ENCODE results near the gene CTXND2.
"Not testable (repeated sequence)": the region's sequence is repeated elsewhere in the genome, so short reads cannot be mapped to it uniquely, and the experiment has no call there.

Gene CTXND2

GRCh38 chr1:150874455-150875196, 12.3 kb upstream of the CTXND2 start:
- DNase-seq (no peak), ATAC-seq (replicated peaks) (no peak)
- Mint-ChIP-seq H3K36me3 (peaks cover 16 to 17% of the 10 kb centered on the region in 2 donors), H3K9me3 (no peaks in the 10 kb centered on the region), H3K27ac (peak overlapping the region; percentile 14), H3K27me3 (no peaks in the 10 kb centered on the region), H3K4me3 (peak overlapping the region; percentile 85 to 91), H3K4me1 (peaks cover 16 to 23% of the 10 kb centered on the region in 2 donors)

GRCh38 chr1:150875197-150876118, 11.5 kb upstream of the CTXND2 start:
- DNase-seq = no peak
- H3K27me3 Mint-ChIP-seq = no peaks in the 10 kb centered on the region
- ATAC-seq (replicated peaks) = no peak

GRCh38 chr1:150876119-150876454, 10.8 kb upstream of the CTXND2 start:
- Mint-ChIP-seq H3K9me3 (no peaks in the 10 kb centered on the region), H3K4me1 (peaks cover 11 to 23% of the 10 kb centered on the region in 2 donors), H3K36me3 (peaks cover 13 to 14% of the 10 kb centered on the region in 2 donors)

More at GRCh38 chr1:150875197-150876118, 11.5 kb upstream of the CTXND2 start:
- peaks cover 13 to 14% of the 10 kb centered on the region in 2 donors for H3K36me3 Mint-ChIP-seq
- H3K27ac Mint-ChIP-seq = peak overlapping the region; percentile 97
- H3K4me3 Mint-ChIP-seq = peak overlapping the region; percentile 88 to 91
- H3K4me1 Mint-ChIP-seq = peaks cover 12 to 23% of the 10 kb centered on the region in 2 donors
- no peaks in the 10 kb centered on the region for H3K9me3 Mint-ChIP-seq

GRCh38 chr1:150878931-150879330, 8.0 kb upstream of the CTXND2 start:
- not testable (repeated sequence) for DNase-seq; H3K9me3 Mint-ChIP-seq; H3K36me3 Mint-ChIP-seq; H3K27me3 Mint-ChIP-seq; H3K27ac Mint-ChIP-seq; ATAC-seq (replicated peaks); H3K4me3 Mint-ChIP-seq
- peaks cover 20 to 34% of the 10 kb centered on the region in 2 donors for H3K4me1 Mint-ChIP-seq

More at GRCh38 chr1:150876119-150876454, 10.8 kb upstream of the CTXND2 start:
- peak; percentile 62 to 65 for ATAC-seq (replicated peaks)
- Mint-ChIP-seq H3K27me3 (no peaks in the 10 kb centered on the region), H3K27ac (peak overlapping the region; percentile 97), H3K4me3 (peak overlapping the region; percentile 88 to 91)
- DNase-seq = no peak

- ATAC-seq (replicated peaks) = no peak
- DNase-seq = no peak
- Mint-ChIP-seq H3K4me1 (peaks cover 13 to 20% of the 10 kb centered on the region in 2 donors), H3K36me3 (no peaks in the 10 kb centered on the region), H3K27ac (no peak overlapping the region), H3K9me3 (no peaks in the 10 kb centered on the region), H3K4me3 (no peak overlapping the region), H3K27me3 (no peaks in the 10 kb centered on the region)
Observed at GRCh38 chr1:150881331-150882070, 5.4 kb upstream of the CTXND2 start.

GRCh38 chr1:150883121-150883520, 3.8 kb upstream of the CTXND2 start:
- Mint-ChIP-seq H3K4me1 (peaks cover 11 to 26% of the 10 kb centered on the region in 2 donors), H3K4me3 (peak overlapping the region in 1 of 2 donors; percentile 3)
- not testable (repeated sequence) for H3K27me3 Mint-ChIP-seq; DNase-seq; ATAC-seq (replicated peaks); H3K27ac Mint-ChIP-seq; H3K36me3 Mint-ChIP-seq; H3K9me3 Mint-ChIP-seq

- DNase-seq (no peak), ATAC-seq (replicated peaks) (no peak)
- Mint-ChIP-seq H3K4me1 (peaks cover 20 to 43% of the 10 kb centered on the region in 2 donors), H3K9me3 (peaks cover 0 to 4% of the 10 kb centered on the region in 2 donors), H3K27ac (no peak overlapping the region), H3K36me3 (peaks cover 0 to 3% of the 10 kb centered on the region in 2 donors), H3K4me3 (no peak overlapping the region), H3K27me3 (no peaks in the 10 kb centered on the region)
Observed at GRCh38 chr1:150888727-150889126, 1.8 kb downstream of the CTXND2 start.

- no peaks in the 10 kb centered on the region for H3K27me3 Mint-ChIP-seq
- peak overlapping the region; percentile 94 for H3K27ac Mint-ChIP-seq
- peak; percentile 93 to 95 for ATAC-seq (replicated peaks)
- DNase-seq = no peak
- peak overlapping the region; percentile 39 to 73 for H3K4me3 Mint-ChIP-seq
- H3K4me1 Mint-ChIP-seq = peaks cover 19 to 40% of the 10 kb centered on the region in 2 donors
- peaks cover 0 to 3% of the 10 kb centered on the region in 2 donors for H3K36me3 Mint-ChIP-seq
- H3K9me3 Mint-ChIP-seq = peaks cover 0 to 4% of the 10 kb centered on the region in 2 donors
Observed at GRCh38 chr1:150890033-150890416, 3.1 kb downstream of the CTXND2 start.

GRCh38 chr1:150893336-150893913, 6.5 kb downstream of the CTXND2 start:
- peaks cover 0 to 3% of the 10 kb centered on the region in 2 donors for H3K36me3 Mint-ChIP-seq
- DNase-seq = no peak
- peaks cover 19 to 32% of the 10 kb centered on the region in 2 donors for H3K4me1 Mint-ChIP-seq
- H3K9me3 Mint-ChIP-seq = peaks cover 0 to 4% of the 10 kb centered on the region in 2 donors
- H3K4me3 Mint-ChIP-seq = no peak overlapping the region
- ATAC-seq (replicated peaks) = no peak
- no peaks in the 10 kb centered on the region for H3K27me3 Mint-ChIP-seq
- H3K27ac Mint-ChIP-seq = peak overlapping the region; percentile 3

GRCh38 chr1:150895618-150896017, 8.7 kb downstream of the CTXND2 start:
- DNase-seq (no peak), ATAC-seq (replicated peaks) (no peak)
- Mint-ChIP-seq H3K9me3 (peaks cover 0 to 1% of the 10 kb centered on the region in 2 donors), H3K36me3 (no peaks in the 10 kb centered on the region), H3K27ac (no peak overlapping the region), H3K4me1 (peaks cover 9 to 12% of the 10 kb centered on the region in 2 donors), H3K27me3 (no peaks in the 10 kb centered on the region), H3K4me3 (no peak overlapping the region)

GRCh38 chr1:150899795-150900194, 12.9 kb downstream of the CTXND2 start:
- not testable (repeated sequence) for H3K36me3 Mint-ChIP-seq; H3K27me3 Mint-ChIP-seq; H3K27ac Mint-ChIP-seq; ATAC-seq (replicated peaks); H3K4me3 Mint-ChIP-seq; H3K9me3 Mint-ChIP-seq; H3K4me1 Mint-ChIP-seq; DNase-seq

- Mint-ChIP-seq H3K36me3 (no peaks in the 10 kb centered on the region), H3K27me3 (no peaks in the 10 kb centered on the region), H3K9me3 (peaks cover 0 to 1% of the 10 kb centered on the region in 2 donors), H3K27ac (no peak overlapping the region), H3K4me3 (no peak overlapping the region), H3K4me1 (peaks cover 5 to 9% of the 10 kb centered on the region in 2 donors)
- ATAC-seq (replicated peaks) (no peak), DNase-seq (no peak)
Observed at GRCh38 chr1:150902346-150902745, 15.4 kb downstream of the CTXND2 start.

- no peak overlapping the region for H3K4me3 Mint-ChIP-seq
- peaks cover 0 to 1% of the 10 kb centered on the region in 2 donors for H3K9me3 Mint-ChIP-seq
- DNase-seq = no peak
- H3K4me1 Mint-ChIP-seq = peaks cover 6 to 10% of the 10 kb centered on the region in 2 donors
- no peaks in the 10 kb centered on the region for H3K27me3 Mint-ChIP-seq
- ATAC-seq (replicated peaks) = no peak
- no peaks in the 10 kb centered on the region for H3K36me3 Mint-ChIP-seq
- H3K27ac Mint-ChIP-seq = no peak overlapping the region
Observed at GRCh38 chr1:150902751-150903150, 15.8 kb downstream of the CTXND2 start.

All from stimulated activated naive B cell treated with anti-CD40 and anti-IgM and Interleukin-4, amounts not matched to agents 10 μg/mL and 1 μg/mL and 100 μg/mL, for 72 hours (primary cell).